ENCODE results near the gene FBXO41. TPM values are rescaled to one million over a fixed set of nuclear protein-coding genes. Genes with fewer than 3 reads are reported as not detected.

The FBXO41 gene
- total RNA-seq, 1 experiment from 2014 or later, result 34.9 TPM

DNA sequence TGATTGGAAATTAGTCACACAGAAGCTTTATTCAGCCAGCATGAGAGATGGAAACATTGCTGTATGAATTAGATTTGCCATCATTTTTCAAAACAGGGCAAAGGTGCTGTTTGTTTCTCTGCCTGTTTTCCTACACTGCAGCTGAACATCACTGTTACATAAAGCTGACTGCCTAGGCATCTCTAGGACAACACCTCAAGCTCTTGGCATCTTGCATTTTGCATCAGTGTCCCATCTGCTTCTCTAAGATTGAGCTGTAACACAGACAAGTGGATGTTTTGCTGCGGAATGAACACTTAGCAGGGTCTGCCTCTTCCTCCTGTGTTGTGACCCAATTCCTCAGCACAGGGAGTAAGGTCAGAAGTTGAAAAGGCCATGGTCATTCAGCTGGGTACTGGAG lies 45.3 kb downstream of the FBXO41 start:
- Histone ChIP-seq H3K4me1 (ENCODE audit: control insufficient read depth in 1 of 2, insufficient read depth in 2 of 2, low read length in 2 of 2) (peaks cover 6 to 14% of the 10 kb centered on the region in 2 experiments; a peak in 3 of 4 replicates), H3K9ac (ENCODE audit: low read length) (no peak overlapping the region), H3K27ac (ENCODE audit: low read depth, low read length) (no peak overlapping the region), H3K9me2 (ENCODE audit: insufficient read depth) (no peaks in the 10 kb centered on the region), H3K9me3 (ENCODE audit: control insufficient read depth in 1 of 2, insufficient read depth in 1 of 2, low read depth in 1 of 2, low read length in 2 of 2) (no peaks in the 10 kb centered on the region), H3K4me2 (ENCODE audit: low read length) (no peak overlapping the region), H4K20me1 (ENCODE audit: insufficient read depth) (peaks cover 39% of the 10 kb centered on the region; the same call in 1 of the 2 replicates), H3K36me3 (ENCODE audit: control insufficient read depth in 1 of 2, insufficient read depth in 2 of 2, low read length in 2 of 2) (peaks cover 52 to 60% of the 10 kb centered on the region in 2 experiments), H3K27me3 (ENCODE audit: insufficient read depth, low read length) (no peaks in the 10 kb centered on the region), H2AFZ (ENCODE audit: low read depth, low read length, poor library complexity, severe bottlenecking) (no peak overlapping the region), H3K4me3 (replicated peaks in 1 of 2; ENCODE audit: low read depth in 1 of 2, low read length in 2 of 2) (no peak overlapping the region), H3K79me2 (ENCODE audit: insufficient read depth, low read length) (peaks cover 100% of the 10 kb centered on the region)
- ChIA-PET POLR2A (no interaction called here), RAD21 (ENCODE audit: low non-redundant PET in 1 of 2, low total read pairs in 2 of 2, uncharacterized antibody in 2 of 2, unreplicated experiment in 2 of 2) (no interaction called here), CTCF (no interaction called here)
- ATAC-seq, result no peak
- TF ChIP-seq, protein P1, sequence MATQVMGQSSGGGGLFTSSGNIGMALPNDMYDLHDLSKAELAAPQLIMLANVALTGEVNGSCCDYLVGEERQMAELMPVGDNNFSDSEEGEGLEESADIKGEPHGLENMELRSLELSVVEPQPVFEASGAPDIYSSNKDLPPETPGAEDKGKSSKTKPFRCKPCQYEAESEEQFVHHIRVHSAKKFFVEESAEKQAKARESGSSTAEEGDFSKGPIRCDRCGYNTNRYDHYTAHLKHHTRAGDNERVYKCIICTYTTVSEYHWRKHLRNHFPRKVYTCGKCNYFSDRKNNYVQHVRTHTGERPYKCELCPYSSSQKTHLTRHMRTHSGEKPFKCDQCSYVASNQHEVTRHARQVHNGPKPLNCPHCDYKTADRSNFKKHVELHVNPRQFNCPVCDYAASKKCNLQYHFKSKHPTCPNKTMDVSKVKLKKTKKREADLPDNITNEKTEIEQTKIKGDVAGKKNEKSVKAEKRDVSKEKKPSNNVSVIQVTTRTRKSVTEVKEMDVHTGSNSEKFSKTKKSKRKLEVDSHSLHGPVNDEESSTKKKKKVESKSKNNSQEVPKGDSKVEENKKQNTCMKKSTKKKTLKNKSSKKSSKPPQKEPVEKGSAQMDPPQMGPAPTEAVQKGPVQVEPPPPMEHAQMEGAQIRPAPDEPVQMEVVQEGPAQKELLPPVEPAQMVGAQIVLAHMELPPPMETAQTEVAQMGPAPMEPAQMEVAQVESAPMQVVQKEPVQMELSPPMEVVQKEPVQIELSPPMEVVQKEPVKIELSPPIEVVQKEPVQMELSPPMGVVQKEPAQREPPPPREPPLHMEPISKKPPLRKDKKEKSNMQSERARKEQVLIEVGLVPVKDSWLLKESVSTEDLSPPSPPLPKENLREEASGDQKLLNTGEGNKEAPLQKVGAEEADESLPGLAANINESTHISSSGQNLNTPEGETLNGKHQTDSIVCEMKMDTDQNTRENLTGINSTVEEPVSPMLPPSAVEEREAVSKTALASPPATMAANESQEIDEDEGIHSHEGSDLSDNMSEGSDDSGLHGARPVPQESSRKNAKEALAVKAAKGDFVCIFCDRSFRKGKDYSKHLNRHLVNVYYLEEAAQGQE (IDR thresholded peaks at IDR 0.05; ENCODE audit: low read depth), result no peak
- TF ChIP-seq RAD21 (IDR thresholded peaks at IDR 0.05; ENCODE audit: low read depth), result no peak
- no peak for TF ChIP-seq ZNF274 (IDR thresholded peaks at IDR 0.05; ENCODE audit: low read depth, low read length)
- no peak for TF ChIP-seq EZH2 (IDR thresholded peaks at IDR 0.05)
- TF ChIP-seq POLR2A (IDR thresholded peaks at IDR 0.05; ENCODE audit: borderline replicate concordance, extremely low read depth, insufficient read depth, insufficient read length), result no peak
- TF ChIP-seq, protein P2, sequence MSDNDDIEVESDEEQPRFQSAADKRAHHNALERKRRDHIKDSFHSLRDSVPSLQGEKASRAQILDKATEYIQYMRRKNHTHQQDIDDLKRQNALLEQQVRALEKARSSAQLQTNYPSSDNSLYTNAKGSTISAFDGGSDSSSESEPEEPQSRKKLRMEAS (IDR thresholded peaks at IDR 0.05), result no peak
- no peak for TF ChIP-seq TCF7L2 (IDR thresholded peaks at IDR 0.05; ENCODE audit: borderline replicate concordance, extremely low read depth, insufficient read depth, insufficient read length)
- TF ChIP-seq SP1 (IDR thresholded peaks at IDR 0.05; ENCODE audit: low read depth), result no peak
- TF ChIP-seq JUND (IDR thresholded peaks at IDR 0.05), result no peak
- no peak for TF ChIP-seq SRF (IDR thresholded peaks at IDR 0.05; ENCODE audit: low read depth)
- TF ChIP-seq EZH2phosphoT487 (IDR thresholded peaks at IDR 0.05; ENCODE audit: borderline replicate concordance), result no peak
- TF ChIP-seq CEBPB (IDR thresholded peaks at IDR 0.05; ENCODE audit: low read depth), result no peak
- TF ChIP-seq, protein P3, sequence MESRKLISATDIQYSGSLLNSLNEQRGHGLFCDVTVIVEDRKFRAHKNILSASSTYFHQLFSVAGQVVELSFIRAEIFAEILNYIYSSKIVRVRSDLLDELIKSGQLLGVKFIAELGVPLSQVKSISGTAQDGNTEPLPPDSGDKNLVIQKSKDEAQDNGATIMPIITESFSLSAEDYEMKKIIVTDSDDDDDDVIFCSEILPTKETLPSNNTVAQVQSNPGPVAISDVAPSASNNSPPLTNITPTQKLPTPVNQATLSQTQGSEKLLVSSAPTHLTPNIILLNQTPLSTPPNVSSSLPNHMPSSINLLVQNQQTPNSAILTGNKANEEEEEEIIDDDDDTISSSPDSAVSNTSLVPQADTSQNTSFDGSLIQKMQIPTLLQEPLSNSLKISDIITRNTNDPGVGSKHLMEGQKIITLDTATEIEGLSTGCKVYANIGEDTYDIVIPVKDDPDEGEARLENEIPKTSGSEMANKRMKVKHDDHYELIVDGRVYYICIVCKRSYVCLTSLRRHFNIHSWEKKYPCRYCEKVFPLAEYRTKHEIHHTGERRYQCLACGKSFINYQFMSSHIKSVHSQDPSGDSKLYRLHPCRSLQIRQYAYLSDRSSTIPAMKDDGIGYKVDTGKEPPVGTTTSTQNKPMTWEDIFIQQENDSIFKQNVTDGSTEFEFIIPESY (IDR thresholded peaks at IDR 0.05; ENCODE audit: extremely low read depth, insufficient replicate concordance, low read length), result no peak
- TF ChIP-seq, protein P4, sequence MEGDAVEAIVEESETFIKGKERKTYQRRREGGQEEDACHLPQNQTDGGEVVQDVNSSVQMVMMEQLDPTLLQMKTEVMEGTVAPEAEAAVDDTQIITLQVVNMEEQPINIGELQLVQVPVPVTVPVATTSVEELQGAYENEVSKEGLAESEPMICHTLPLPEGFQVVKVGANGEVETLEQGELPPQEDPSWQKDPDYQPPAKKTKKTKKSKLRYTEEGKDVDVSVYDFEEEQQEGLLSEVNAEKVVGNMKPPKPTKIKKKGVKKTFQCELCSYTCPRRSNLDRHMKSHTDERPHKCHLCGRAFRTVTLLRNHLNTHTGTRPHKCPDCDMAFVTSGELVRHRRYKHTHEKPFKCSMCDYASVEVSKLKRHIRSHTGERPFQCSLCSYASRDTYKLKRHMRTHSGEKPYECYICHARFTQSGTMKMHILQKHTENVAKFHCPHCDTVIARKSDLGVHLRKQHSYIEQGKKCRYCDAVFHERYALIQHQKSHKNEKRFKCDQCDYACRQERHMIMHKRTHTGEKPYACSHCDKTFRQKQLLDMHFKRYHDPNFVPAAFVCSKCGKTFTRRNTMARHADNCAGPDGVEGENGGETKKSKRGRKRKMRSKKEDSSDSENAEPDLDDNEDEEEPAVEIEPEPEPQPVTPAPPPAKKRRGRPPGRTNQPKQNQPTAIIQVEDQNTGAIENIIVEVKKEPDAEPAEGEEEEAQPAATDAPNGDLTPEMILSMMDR (IDR thresholded peaks at IDR 0.05 in 2 of 3, conservative IDR thresholded peaks at IDR 0.05 in 1 of 3; ENCODE audit: borderline replicate concordance in 1 of 3, insufficient read depth in 1 of 3, low read depth in 2 of 3, low read length in 2 of 3), result no peak
- no peak for TF ChIP-seq POLR2AphosphoS5 (IDR thresholded peaks at IDR 0.05; ENCODE audit: low read depth, low read length)
- no peak for TF ChIP-seq EGR1 (IDR thresholded peaks at IDR 0.05; ENCODE audit: low read depth)
- no peak for TF ChIP-seq SIN3A (IDR thresholded peaks at IDR 0.05; ENCODE audit: low read depth)
- no peak for TF ChIP-seq YY1 (IDR thresholded peaks at IDR 0.05; ENCODE audit: extremely low read depth, insufficient replicate concordance, low read depth, low read length)
- no peak for TF ChIP-seq FOSL1 (IDR thresholded peaks at IDR 0.05; ENCODE audit: low read depth)
- no peak for TF ChIP-seq ELF1 (IDR thresholded peaks at IDR 0.05; ENCODE audit: borderline replicate concordance, low read depth)
- DNase-seq (ENCODE audit: low read depth, low spot score), result no peak
- intact Hi-C loops (cut with micrococcal nuclease), result loop anchor here (10.0 kb wide), 1 partner anchor 1216 kb away; the partner anchor contains the start of genes INO80B and WBP1
- BruUV-seq (replicated peaks), result no TSS peak
